Measurements from ENCODE around the gene DOCK11.

DOCK11 gene

GRCh38 chrX:118493653-118494297 lies 1.8 kb upstream of the DOCK11 start:
- Mint-ChIP-seq H3K36me3 (ENCODE audit: low read depth) (peaks cover 4% of the 10 kb centered on the region), H3K27ac (no peak overlapping the region), H3K4me3 (no peak overlapping the region), H3K4me1 (ENCODE audit: low read depth) (peaks cover 19% of the 10 kb centered on the region), H3K9me3 (no peaks in the 10 kb centered on the region), H3K27me3 (peaks cover 7% of the 10 kb centered on the region)
- no peak for DNase-seq

- Mint-ChIP-seq H3K9me3 (no peaks in the 10 kb centered on the region), H3K36me3 (ENCODE audit: low read depth) (peaks cover 4% of the 10 kb centered on the region), H3K27me3 (peaks cover 13% of the 10 kb centered on the region), H3K4me3 (peak overlapping the region; percentile 96), H3K4me1 (ENCODE audit: low read depth) (peaks cover 29% of the 10 kb centered on the region), H3K27ac (peak overlapping the region; percentile 96)
- peak; percentile 72 for DNase-seq
These were observed 545 bp downstream of the DOCK11 start for GRCh38 chrX:118495958-118496762.

- Mint-ChIP-seq H3K27ac (peak overlapping the region; percentile 96), H3K4me3 (peak overlapping the region; percentile 96), H3K27me3 (peaks cover 13% of the 10 kb centered on the region), H3K9me3 (no peaks in the 10 kb centered on the region), H3K4me1 (ENCODE audit: low read depth) (peaks cover 33% of the 10 kb centered on the region), H3K36me3 (ENCODE audit: low read depth) (peaks cover 4% of the 10 kb centered on the region)
- DNase-seq = no peak
These were observed 1.1 kb downstream of the DOCK11 start for GRCh38 chrX:118496763-118497079.

GRCh38 chrX:118497180-118497818 lies 1.7 kb downstream of the DOCK11 start:
- H3K4me1 Mint-ChIP-seq (ENCODE audit: low read depth) = peaks cover 38% of the 10 kb centered on the region
- H3K36me3 Mint-ChIP-seq (ENCODE audit: low read depth) = peaks cover 4% of the 10 kb centered on the region
- DNase-seq = no peak
- H3K4me3 Mint-ChIP-seq = peak overlapping the region; percentile 96
- peak overlapping the region; percentile 96 for H3K27ac Mint-ChIP-seq
- H3K9me3 Mint-ChIP-seq = no peaks in the 10 kb centered on the region
- H3K27me3 Mint-ChIP-seq = peaks cover 13% of the 10 kb centered on the region

- DNase-seq = no peak
- Mint-ChIP-seq H3K27ac (peak overlapping the region; percentile 96), H3K9me3 (no peaks in the 10 kb centered on the region), H3K4me3 (peak overlapping the region; percentile 96), H3K4me1 (ENCODE audit: low read depth) (peaks cover 47% of the 10 kb centered on the region), H3K36me3 (ENCODE audit: low read depth) (peaks cover 4% of the 10 kb centered on the region), H3K27me3 (peaks cover 13% of the 10 kb centered on the region)
These were observed 2.7 kb downstream of the DOCK11 start for GRCh38 chrX:118498351-118498750.

- H3K9me3 Mint-ChIP-seq = no peaks in the 10 kb centered on the region
- H3K4me1 Mint-ChIP-seq (ENCODE audit: low read depth) = peaks cover 51% of the 10 kb centered on the region
- H3K27ac Mint-ChIP-seq = peak overlapping the region; percentile 86
- peaks cover 13% of the 10 kb centered on the region for H3K27me3 Mint-ChIP-seq
- H3K4me3 Mint-ChIP-seq = peak overlapping the region; percentile 96
- peaks cover 4% of the 10 kb centered on the region for H3K36me3 Mint-ChIP-seq (ENCODE audit: low read depth)
- DNase-seq = no peak
These were observed 3.1 kb downstream of the DOCK11 start for GRCh38 chrX:118498755-118499154.

- Mint-ChIP-seq H3K4me1 (ENCODE audit: low read depth) (peaks cover 54% of the 10 kb centered on the region), H3K9me3 (no peaks in the 10 kb centered on the region), H3K27ac (peak overlapping the region; percentile 86), H3K36me3 (ENCODE audit: low read depth) (peaks cover 4% of the 10 kb centered on the region), H3K27me3 (peaks cover 13% of the 10 kb centered on the region), H3K4me3 (no peak overlapping the region)
- no peak for DNase-seq
These were observed 3.7 kb downstream of the DOCK11 start for GRCh38 chrX:118499295-118499694.

GRCh38 chrX:118502161-118502789 lies 6.7 kb downstream of the DOCK11 start:
- no peak for DNase-seq
- H3K27me3 Mint-ChIP-seq = peaks cover 9% of the 10 kb centered on the region
- H3K36me3 Mint-ChIP-seq (ENCODE audit: low read depth) = no peaks in the 10 kb centered on the region
- no peaks in the 10 kb centered on the region for H3K9me3 Mint-ChIP-seq
- peak overlapping the region; percentile 40 for H3K4me3 Mint-ChIP-seq
- H3K4me1 Mint-ChIP-seq (ENCODE audit: low read depth) = peaks cover 65% of the 10 kb centered on the region
- peak overlapping the region; percentile 88 for H3K27ac Mint-ChIP-seq

- Mint-ChIP-seq H3K4me3 (peak overlapping the region; percentile 40), H3K36me3 (ENCODE audit: low read depth) (no peaks in the 10 kb centered on the region), H3K27ac (peak overlapping the region; percentile 88), H3K9me3 (no peaks in the 10 kb centered on the region), H3K4me1 (ENCODE audit: low read depth) (peaks cover 61% of the 10 kb centered on the region), H3K27me3 (peaks cover 6% of the 10 kb centered on the region)
- no peak for DNase-seq
These were observed 7.8 kb downstream of the DOCK11 start for GRCh38 chrX:118503260-118504041.

GRCh38 chrX:118504581-118504980 lies 9.0 kb downstream of the DOCK11 start:
- Mint-ChIP-seq H3K27ac (peak overlapping the region; percentile 71), H3K4me3 (no peak overlapping the region), H3K9me3 (no peaks in the 10 kb centered on the region), H3K27me3 (no peaks in the 10 kb centered on the region), H3K36me3 (ENCODE audit: low read depth) (peaks cover 1% of the 10 kb centered on the region), H3K4me1 (ENCODE audit: low read depth) (peaks cover 60% of the 10 kb centered on the region)
- DNase-seq = no peak

- Mint-ChIP-seq H3K36me3 (ENCODE audit: low read depth) (peaks cover 13% of the 10 kb centered on the region), H3K4me1 (ENCODE audit: low read depth) (peaks cover 68% of the 10 kb centered on the region), H3K4me3 (no peak overlapping the region), H3K27ac (peak overlapping the region; percentile 35), H3K9me3 (no peaks in the 10 kb centered on the region), H3K27me3 (peaks cover 3% of the 10 kb centered on the region)
- DNase-seq = no peak
These were observed 11.3 kb downstream of the DOCK11 start for GRCh38 chrX:118506805-118507480.

- Mint-ChIP-seq H3K9me3 (no peaks in the 10 kb centered on the region), H3K36me3 (ENCODE audit: low read depth) (peaks cover 13% of the 10 kb centered on the region), H3K4me3 (no peak overlapping the region), H3K27me3 (peaks cover 3% of the 10 kb centered on the region), H3K27ac (peak overlapping the region; percentile 39), H3K4me1 (ENCODE audit: low read depth) (peaks cover 65% of the 10 kb centered on the region)
- no peak for DNase-seq
These were observed 12.2 kb downstream of the DOCK11 start for GRCh38 chrX:118507766-118508165.

- Mint-ChIP-seq H3K4me3 (no peak overlapping the region), H3K9me3 (no peaks in the 10 kb centered on the region), H3K27ac (peak overlapping the region; percentile 42), H3K4me1 (ENCODE audit: low read depth) (peaks cover 67% of the 10 kb centered on the region), H3K36me3 (ENCODE audit: low read depth) (peaks cover 13% of the 10 kb centered on the region), H3K27me3 (peaks cover 3% of the 10 kb centered on the region)
- DNase-seq = no peak
These were observed 12.6 kb downstream of the DOCK11 start for GRCh38 chrX:118508221-118508620.

Measured in activated T-cell treated with anti-CD3 and anti-CD28 coated beads, Interleukin-2, amount 50 U/mL, for 24 hours (primary cell).